Skin of body (tissue), 2 donors: ENCODE measurements around the gene KIDINS220. TPM values are rescaled to one million over a fixed set of nuclear protein-coding genes. Genes with fewer than 3 reads are reported as not detected.

Source experiments
- DNase-seq: peaks from one replicate; lab custom pipeline; 2025; lab: John Stamatoyannopoulos, UW
- total RNA-seq: library from RNA; depleted of rRNA; stranded (reverse); fragments of >200 nt; gene quantifications from one replicate; pipeline ENCODE4 v1.2.3, GENCODE V29; 2014

KIDINS220 gene
- total RNA-seq, 1 donor from 2014 or later: 111 TPM

DNA sequence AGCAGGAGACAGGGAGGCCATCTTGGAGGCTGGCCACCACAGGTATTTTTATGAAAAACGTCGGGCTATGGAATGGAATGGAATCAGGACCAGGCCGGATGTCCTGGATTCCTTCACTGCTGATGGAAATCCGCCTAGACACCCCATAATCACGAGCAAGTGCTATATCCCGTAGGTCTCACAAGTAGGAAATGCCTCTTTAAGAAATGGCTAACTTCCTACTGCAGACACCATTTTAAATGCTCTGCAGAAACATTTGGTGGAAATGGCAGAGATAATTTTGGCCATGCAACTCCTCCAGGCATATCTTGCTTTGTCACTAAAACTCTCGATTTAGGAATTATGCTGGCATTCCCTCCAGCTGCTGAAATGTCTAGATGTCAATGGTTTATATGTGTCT lies 137.6 kb downstream of the KIDINS220 start:
- DNase-seq: no peak

DNA sequence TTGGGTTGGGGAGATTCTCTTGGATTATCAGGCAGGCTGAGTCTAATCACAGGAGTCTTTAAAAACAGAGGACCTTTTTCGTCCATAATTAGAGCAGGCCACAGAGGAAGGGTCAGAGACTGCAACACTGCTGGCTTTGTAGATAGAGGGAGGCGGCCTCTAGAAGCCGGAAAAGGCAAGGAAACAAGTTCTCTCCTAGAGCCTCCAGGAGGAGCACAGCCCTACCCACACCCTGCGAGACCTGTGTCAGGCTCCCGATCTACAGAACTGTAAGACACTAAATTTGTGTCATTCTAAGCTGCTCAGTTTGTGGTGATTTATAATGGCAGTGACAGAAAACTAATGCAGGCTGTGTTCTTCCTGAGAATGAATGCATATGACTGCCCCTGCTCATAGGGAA lies 140.2 kb downstream of the KIDINS220 start:
- DNase-seq: no peak

DNA sequence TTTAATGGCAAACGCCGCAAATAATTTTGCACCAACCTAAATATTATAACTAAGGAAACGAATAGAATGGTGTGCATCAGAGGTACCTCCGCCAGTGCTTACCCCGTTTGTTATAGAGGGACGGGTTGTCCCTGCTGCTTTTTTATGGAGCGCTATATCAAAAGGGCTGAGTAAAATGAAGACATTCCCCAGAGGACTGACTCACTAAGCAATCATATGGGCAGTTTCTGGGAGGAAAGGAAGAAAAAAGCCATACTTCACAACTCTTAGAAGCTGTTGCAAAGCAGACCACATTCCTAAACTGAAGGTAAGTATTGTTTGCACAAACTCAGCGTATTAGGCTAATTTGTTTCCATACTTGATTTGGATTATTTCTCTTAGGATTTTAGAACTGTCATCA lies 142.7 kb downstream of the KIDINS220 start:
- DNase-seq: no peak

DNA sequence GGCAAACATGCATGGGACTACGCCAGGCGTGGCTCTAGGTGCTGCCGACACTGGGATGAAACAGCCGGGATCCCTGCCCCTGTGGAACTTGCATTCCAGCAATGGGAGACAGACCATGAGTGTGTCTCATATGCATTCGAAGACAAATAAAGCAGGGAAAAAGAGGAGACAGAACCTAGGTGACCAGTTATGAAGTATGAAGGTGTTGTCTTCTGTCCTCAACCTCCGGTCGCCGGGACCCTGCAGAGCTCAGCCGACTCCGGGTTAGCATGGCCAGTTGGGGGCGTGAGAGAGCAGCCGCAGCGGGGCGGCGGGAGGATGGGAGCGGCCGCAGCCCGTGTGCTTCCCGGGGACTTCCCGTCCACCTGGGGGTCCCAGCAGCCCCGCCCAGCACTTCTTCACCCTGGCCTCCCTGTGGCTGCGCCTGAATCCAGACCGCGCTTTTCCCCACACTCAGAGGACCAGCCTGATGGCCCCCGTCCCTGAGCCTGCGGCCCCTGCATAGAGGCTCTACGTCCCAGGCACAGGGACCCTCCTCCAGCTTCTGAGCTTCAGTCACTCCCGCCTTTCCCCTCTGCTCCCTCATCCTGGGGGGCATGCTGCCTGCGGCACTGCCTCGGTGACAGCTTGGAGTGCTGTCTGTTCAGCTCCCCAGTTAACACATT lies 144.1 kb downstream of the KIDINS220 start:
- no peak for DNase-seq

DNA sequence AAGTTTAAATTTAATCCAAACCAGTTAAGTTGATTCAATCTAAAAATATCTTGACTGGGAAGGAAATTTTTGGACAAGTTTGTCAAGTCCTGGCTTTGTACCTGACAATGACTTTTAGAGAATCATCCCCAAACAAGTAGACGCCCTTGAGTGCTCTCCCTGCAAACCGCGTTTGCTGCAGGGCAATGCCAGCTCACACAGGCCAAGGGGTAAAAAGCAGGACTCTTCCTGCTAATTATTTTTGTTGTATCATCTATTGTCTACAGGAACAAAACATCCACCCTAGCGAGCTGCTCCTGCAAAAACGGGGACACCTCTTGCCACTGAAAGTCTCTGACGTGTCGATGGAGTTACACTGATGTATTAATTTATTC lies 144.6 kb downstream of the KIDINS220 start:
- DNase-seq: no peak

DNA sequence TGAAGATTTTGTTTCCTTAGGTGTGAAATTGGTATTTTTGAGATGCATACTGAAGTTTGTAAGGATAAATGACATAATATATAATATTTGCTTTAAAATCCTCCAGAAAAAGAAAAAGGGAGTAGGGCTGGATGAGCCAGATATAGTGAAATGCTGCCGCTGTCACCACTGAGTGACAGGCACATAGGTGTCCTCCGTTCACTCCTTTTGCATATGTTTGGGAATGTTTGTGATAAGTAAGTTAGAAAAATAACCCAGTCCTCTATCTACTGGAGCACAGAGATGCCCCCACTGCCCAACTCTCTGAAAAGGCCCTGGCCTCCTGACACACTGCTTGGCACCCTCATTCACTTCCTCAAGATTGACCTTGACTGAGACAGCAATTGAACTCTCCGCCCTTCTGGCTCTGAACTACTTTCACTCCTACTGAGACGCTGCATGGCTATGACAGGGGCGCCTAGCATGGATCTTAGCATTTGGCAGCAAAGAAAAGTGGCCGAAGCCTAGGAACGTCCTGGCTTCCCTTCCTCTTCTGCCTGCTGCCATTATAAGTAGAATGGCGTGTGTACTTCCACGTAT lies 145.5 kb downstream of the KIDINS220 start:
- no peak for DNase-seq

DNA sequence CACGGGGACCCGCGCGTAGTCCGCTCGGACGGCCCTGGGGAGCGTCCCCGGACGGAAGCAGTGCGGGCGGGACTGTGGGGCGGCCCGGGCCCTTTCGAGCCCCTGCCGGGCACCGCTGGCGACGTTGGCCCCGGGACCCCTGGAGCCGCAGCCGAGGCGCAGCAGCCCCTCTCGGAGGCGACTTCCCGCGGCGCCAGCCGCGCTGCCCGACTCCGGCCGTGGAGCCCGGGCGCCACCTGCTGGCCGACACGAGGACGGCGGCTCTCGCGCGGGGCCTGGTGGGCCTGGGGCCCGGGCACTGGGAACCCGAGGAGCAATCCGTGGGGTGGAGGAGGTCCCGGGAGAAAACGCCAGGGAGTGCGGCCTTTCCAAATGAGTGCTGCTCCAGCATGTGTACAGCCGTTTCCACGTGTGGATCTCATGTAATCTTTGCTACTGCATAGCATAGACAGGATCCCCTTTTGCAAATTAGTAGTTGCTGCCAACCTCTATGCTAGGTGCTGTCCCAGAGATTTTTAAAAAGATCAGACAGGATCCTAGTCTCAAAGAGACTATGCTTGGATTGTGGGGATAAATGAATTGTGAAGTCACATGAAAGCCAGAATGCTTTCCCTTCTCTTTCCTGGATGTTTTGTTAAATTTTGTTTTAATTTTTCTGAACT lies 151.6 kb downstream of the KIDINS220 start:
- DNase-seq: peak; percentile 25

DNA sequence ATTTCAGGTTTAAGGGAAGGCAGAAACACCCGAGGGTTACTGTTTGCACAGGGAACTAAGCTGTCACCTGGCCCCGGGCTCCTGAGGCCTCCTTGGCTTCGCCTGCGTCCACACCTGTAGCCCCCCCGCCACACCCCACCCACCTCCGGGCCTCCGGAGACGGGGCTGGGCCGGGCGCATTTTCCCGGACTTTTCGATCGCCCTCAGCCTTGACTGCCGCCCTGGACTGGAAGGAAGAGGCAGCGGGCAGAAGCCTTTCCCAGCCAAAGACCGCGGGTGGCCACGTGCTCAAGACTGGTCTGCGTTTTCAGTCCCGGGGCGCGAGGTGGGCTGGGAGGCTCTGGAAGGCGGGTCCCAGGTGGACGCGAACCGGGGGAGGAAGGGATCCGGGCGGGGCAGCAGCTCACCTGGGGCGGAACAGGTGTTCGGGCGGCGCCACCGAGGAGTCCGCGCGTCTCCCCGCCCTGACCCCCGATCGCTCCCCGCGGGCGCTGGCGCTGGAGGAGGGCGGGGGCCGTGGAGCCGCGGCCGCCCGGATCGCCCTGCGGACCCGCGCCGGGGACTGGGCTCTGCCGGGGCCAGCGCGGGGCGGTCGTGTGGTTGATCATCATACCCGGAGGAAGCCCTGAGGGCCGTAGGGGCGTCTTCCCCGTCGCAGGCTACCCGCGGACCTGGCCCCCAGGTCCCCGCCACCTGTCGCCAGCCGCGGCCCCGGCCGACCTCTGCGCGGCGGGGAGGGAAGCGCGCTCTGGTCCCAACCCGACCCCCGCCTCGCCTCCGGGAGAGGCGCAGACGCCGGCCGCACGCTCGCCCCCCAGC lies 152.3 kb downstream of the KIDINS220 start:
- no peak for DNase-seq

DNA sequence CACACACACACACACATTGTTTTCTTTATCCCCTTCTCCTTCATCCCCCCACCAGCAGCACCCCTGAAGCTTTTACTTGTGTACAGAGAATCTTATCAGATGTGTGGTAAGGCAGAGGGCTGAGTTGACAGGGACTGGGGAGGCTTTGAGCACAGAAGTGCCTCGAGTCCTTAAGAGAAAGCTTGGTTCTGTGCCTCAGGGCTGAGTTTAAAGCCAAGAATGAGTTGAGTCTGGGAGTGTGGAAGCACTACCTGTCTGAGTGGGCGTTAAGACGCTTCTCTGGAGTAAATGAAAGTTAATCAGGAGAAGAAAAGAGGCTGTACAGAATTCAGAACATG lies 152.9 kb downstream of the KIDINS220 start:
- DNase-seq: peak; percentile 25

DNA sequence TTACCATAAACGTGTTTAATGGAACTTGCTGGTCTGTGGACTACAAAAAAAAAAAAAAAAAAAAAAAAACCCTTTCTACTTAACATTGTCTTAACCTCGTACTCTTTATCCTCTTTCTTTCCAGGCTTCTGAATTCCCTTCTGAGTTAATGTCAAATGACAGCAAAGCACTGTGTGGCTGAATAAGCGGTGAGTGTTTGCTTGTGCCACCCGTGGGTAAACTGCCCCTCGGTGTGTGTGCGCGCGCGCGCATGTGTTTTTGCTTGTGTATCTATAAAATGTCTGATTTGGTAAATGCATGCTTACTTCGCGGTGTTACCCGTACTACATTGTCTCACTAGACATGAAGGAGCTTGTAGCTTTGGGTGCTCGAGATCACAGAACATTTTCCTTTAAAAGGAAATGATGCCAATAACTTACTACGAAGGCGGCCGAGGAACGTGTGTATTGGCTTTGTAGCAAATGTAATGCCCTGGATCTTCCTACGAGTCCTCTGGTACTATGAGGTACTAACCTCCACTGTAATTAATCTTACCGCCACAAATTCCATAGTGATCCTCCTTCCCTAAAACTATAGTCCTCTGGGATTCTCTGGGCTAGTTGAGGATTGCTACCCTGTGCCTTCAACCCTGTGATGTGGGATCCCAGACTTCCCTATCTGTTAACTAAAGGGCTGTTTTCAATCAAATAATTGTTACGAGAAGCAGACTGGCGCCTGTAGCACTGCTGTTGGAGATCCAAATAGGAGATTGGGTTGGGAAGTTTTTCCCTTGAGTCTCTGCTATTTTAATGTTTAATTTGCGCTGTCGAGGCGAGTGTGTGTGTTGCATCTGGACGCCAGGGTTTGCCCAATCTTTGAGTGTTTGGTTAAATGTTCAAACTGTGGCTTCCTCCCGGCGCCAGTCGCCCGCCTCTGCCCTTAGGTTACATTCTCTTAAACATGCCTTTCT lies 154.4 kb downstream of the KIDINS220 start:
- DNase-seq: peak; percentile 76

DNA sequence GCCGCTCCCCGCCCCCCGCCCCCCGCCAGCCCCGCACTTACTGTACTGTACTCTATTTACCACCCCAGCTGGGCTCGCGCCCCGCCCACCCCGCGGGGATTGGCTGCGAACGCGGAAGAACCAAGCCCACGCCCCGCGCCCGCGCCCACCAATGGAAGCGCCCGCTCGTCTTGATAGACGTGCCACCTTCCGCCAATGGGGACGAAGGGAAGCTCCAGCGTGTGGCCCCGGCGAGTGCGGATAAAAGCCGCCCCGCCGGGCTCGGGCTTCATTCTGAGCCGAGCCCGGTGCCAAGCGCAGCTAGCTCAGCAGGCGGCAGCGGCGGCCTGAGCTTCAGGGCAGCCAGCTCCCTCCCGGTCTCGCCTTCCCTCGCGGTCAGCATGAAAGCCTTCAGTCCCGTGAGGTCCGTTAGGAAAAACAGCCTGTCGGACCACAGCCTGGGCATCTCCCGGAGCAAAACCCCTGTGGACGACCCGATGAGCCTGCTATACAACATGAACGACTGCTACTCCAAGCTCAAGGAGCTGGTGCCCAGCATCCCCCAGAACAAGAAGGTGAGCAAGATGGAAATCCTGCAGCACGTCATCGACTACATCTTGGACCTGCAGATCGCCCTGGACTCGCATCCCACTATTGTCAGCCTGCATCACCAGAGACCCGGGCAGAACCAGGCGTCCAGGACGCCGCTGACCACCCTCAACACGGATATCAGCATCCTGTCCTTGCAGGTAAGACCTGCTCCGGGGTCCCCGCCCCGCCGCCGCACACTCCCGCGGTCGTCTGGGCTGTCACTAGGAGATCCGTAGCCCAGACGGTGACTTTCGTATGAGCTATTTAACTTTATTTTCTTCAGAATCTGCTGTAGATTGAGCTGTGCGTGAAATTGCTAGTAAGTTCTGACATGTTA lies 155.4 kb downstream of the KIDINS220 start, which contains the start of gene ID2:
Gene ID2 (plus strand): TSS at position 271 of the 907 bp plus-strand sequence. CDS start 110 bp downstream, at position 381.
- peak; percentile 98 for DNase-seq

DNA sequence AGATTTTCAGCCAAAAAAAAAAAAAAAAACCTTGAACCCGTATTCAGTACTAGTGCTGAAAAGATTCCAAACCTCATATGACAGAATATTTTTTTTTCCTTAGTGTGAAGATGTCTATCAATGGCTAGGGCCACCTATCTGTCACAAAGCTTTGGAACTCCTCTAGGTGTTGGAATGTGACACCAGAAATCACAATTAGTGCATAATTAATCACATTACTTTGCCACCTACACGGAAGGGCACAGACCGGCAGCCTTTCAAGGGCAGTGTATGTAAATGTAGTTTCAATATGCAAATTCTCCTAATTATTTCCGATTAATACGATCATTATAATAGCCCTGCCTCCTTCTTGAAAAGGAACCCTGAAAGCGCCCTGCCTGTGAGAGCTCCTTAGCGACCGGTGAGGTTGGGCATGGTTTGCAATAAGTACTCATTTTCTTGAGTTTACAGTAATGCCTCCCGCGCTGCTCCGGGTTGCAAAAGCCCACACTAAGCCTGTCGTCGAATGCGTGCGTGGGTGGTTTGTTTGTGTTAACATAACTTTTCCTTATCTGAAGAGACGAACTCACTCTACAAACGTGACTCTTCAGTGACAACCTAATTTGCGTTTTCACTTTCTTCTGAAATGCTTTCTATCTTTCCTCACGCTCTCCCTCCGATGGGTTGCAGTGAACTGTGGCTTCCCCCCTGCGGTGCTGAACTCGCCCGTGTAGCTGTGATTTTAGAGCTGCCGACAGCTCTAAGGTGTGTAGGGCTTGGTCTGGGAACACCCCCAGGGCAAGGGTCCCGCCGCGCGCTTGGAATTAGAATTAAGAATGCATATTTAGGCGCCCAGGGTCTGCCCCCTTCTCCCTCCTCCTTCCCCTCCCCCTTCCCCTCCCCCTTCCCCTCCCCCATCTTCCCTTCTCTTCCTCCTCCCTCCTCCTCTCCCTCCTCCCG lies 156.3 kb downstream of the KIDINS220 start:
- peak; percentile 66 for DNase-seq

DNA sequence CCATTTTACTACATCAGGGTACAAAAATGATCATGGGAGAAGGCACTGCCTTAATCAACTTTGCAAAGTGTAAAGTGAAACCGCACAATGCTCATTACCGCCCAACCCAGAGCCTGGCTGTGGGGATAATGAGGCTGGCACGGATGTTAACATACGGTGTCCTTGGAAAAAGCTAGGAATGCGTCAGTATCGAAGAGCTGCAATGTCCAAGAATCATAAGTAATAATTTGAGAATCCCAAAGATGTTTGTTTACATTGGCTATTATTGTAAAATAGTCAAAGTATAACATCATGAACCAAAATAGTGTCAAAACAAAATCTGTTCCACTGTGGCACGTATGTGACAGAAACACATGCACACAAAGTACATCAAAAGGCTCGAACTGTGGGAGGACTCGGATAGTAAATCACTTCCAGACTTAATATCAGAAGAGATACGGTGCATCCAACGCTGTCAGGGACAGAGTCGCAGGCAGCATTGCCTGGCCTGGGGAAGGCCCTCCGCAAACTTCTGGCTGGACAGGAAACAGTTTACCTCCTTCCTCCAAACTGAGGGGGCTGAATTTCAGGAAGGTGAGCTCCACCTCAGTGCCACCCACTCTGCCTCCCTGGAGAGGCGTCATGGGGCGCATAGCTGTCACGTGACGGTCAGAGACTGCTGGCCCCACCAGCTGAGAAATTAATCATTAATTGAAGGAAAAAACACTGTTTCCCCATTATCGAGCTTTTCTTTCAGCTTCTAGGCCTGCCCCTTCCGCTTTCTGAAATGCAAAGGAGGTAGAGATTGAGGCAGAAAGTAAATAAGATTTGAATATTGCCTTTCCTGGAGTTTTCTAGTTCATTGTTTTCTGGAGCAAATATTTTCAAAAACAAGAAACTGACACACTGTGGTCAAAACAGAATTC lies 157.3 kb downstream of the KIDINS220 start:
- DNase-seq: peak; percentile 85

DNA sequence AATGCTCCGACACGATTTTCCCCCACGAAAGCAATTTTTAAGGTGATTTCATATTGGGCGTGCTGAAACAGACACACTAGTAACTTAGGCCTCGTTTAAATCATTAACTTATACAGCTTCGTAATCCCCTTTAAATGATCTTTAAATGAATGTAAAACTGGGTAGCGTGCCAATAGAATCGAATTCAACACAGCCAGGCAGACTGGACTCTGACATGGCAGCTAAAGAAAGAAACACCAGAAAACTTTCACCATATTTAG lies 157.9 kb downstream of the KIDINS220 start:
- DNase-seq: no peak
